KMS-11 (cell line): ENCODE data around the gene SCPEP1.

ENCODE experiments used
- H2AFZ ChIP-seq: fragments of 200-600 bp; sonication (generic); 2 replicates; pipeline ENCODE4 v1.6.1; 2016; ENCODE audit warnings: antibody characterized with exemption, mixed run types, low read depth
- H3K27ac ChIP-seq: fragments of 200-600 bp; sonication (generic); 2 replicates; pipeline ENCODE4 v1.6.1; 2016; ENCODE audit warnings: mild to moderate bottlenecking, mixed run types
- H3K27me3 ChIP-seq: fragments of 200-600 bp; sonication (generic); 2 replicates; pipeline ENCODE4 v1.6.1; 2017; ENCODE audit warnings: mild to moderate bottlenecking, low read depth, mixed run types, moderate library complexity; ENCODE audit not compliant: insufficient read depth
- H3K36me3 ChIP-seq: fragments of 200-600 bp; sonication (generic); 2 replicates; pipeline ENCODE4 v1.6.1; 2017; ENCODE audit warnings: mild to moderate bottlenecking, mixed run types; ENCODE audit not compliant: insufficient read depth
- H3K4me1 ChIP-seq: fragments of 200-600 bp; sonication (generic); 2 replicates; pipeline ENCODE4 v1.6.1; 2016; ENCODE audit warnings: mild to moderate bottlenecking, low read depth, mixed run types; ENCODE audit not compliant: poor library complexity, severe bottlenecking
- H3K4me2 ChIP-seq: fragments of 200-600 bp; sonication (generic); 2 replicates; pipeline ENCODE4 v1.7.0; 2016; ENCODE audit warnings: mild to moderate bottlenecking, mixed run types
- H3K4me3 ChIP-seq: fragments of 200-600 bp; sonication (generic); IDR thresholded peaks from 2 replicates; pipeline ENCODE4 v1.6.1; 2017; ENCODE audit warnings: low read depth, low read length, mixed read lengths; ENCODE audit not compliant: insufficient read depth
- H3K79me2 ChIP-seq: fragments of 200-600 bp; sonication (generic); 2 replicates; pipeline ENCODE4 v1.6.1; 2016; ENCODE audit warnings: low read depth, mixed run types; ENCODE audit not compliant: insufficient read depth
- H3K9ac ChIP-seq: fragments of 200-600 bp; sonication (generic); 2 replicates; pipeline ENCODE4 v1.6.1; 2016; ENCODE audit warnings: mild to moderate bottlenecking, mixed run types
- H4K20me1 ChIP-seq: fragments of 200-600 bp; sonication (generic); 2 replicates; pipeline ENCODE4 v1.6.1; 2016; ENCODE audit warnings: mild to moderate bottlenecking, mixed run types; ENCODE audit not compliant: insufficient read depth
- CTCF ChIP-seq: fragments of 200-600 bp; sonication (generic); conservative IDR thresholded peaks from 2 replicates; pipeline ENCODE4 v1.6.1; 2017; ENCODE audit warnings: low read depth, mild to moderate bottlenecking, antibody characterized with exemption, low read length, moderate library complexity, mixed read lengths

SCPEP1 gene

GRCh38 chr17:56982312-56982711 lies 4.4 kb downstream of the SCPEP1 start:
- no peak overlapping the region for H3K4me3 ChIP-seq
- no peak overlapping the region for H3K4me2 ChIP-seq
- no peak overlapping the region for H2AFZ ChIP-seq
- peaks cover 5% of the 10 kb centered on the region; the same call in 1 of the 2 replicates for H3K79me2 ChIP-seq
- H3K27ac ChIP-seq = no peak overlapping the region
- no peak overlapping the region for H3K9ac ChIP-seq
- H4K20me1 ChIP-seq = no peaks in the 10 kb centered on the region
- no peak for TF ChIP-seq CTCF
- no peaks in the 10 kb centered on the region for H3K27me3 ChIP-seq
- no peaks in the 10 kb centered on the region for H3K36me3 ChIP-seq
- peaks cover 14% of the 10 kb centered on the region for H3K4me1 ChIP-seq

DNA sequence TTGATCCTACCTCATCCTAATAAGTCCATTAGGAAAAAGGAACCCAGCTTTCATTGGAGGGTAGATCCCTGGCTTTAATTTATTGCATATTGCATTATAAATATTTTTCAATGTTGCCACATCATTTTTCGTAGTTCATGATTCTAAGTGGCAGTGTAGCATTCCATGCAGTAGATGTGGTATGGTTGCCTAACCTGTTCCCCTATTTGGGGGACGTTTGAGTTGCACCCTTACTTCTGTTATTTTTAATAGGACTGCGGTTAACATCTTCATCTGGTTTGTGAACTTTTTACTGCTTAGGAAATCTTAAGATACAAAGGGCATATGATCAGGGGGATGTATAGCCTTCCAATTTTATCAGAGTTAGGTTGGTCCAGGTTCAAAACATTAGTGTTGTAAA lies 5.4 kb downstream of the SCPEP1 start:
- no peak overlapping the region for H3K27ac ChIP-seq
- H3K79me2 ChIP-seq = peaks cover 5% of the 10 kb centered on the region; the same call in 1 of the 2 replicates
- H3K27me3 ChIP-seq = no peaks in the 10 kb centered on the region
- no peak overlapping the region for H3K4me3 ChIP-seq
- H3K4me2 ChIP-seq = no peak overlapping the region
- no peaks in the 10 kb centered on the region for H3K36me3 ChIP-seq
- no peak overlapping the region for H2AFZ ChIP-seq
- H3K4me1 ChIP-seq = peaks cover 12% of the 10 kb centered on the region
- no peaks in the 10 kb centered on the region for H4K20me1 ChIP-seq
- no peak for TF ChIP-seq CTCF
- H3K9ac ChIP-seq = no peak overlapping the region

DNA sequence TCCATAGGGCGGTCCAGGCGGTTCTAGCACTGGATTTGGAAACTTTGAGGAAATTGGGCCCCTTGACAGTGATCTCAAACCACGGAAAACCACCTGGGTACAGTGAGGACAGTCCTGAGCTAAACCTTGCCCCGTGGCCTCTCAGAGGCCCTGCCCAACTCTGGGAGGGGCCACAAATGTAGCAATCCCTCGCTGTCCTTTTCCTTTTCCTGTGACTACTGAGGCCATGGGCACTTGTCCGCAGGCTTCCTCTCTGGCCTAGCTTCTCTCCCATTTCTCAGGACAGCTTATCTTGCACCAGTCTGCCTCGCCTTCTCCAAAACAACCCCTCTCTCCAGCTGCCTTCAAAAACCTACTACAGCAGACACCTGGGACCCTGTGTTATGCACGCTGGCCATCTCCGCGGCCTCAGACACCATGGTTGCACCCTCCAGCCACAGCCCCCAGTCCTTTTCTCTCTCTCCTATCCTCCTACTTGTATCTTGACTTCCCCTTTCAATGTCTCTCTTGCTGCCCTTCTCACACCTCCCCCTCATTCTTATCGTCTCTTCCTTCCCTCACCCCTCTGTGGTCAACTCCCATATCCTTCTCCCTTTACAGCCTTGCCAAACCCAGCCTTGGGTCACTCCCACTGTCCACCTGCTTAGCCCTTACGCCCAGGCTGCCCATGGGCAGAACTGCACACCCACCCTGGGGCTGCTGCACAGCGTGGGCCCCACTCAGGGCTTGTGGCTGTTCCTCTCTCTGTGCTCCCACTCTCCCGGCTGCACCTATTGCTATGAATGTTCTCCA lies 7.6 kb downstream of the SCPEP1 start:
- Histone ChIP-seq H4K20me1 (no peaks in the 10 kb centered on the region), H3K4me3 (no peak overlapping the region), H3K4me2 (no peak overlapping the region), H3K9ac (no peak overlapping the region), H3K79me2 (no peaks in the 10 kb centered on the region), H3K36me3 (no peaks in the 10 kb centered on the region), H3K4me1 (no peaks in the 10 kb centered on the region), H3K27ac (no peak overlapping the region), H3K27me3 (no peaks in the 10 kb centered on the region), H2AFZ (no peak overlapping the region)
- TF ChIP-seq CTCF = no peak

DNA sequence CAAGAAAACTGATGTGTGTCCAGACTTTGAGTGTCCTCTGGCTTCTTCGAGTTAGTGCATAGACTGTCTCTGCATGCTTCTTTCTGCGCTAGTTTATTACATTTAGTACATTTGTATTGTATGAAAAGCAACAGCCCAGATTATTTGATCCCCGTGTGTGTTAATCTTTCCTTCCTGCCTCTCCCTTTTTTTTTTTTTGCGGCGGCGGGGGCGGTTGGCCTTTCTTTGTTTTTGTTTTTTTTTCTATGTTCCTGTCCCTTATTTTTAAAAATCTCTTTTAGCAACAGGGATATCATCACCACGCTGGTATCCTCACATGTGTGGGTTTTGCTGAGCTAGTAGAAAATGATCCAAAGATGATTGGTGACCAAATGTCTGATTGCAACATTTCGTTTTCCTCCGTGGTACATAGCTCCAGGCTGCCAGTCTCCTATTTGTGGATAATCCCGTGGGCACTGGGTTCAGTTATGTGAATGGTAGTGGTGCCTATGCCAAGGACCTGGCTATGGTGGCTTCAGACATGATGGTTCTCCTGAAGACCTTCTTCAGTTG lies 9.4 kb downstream of the SCPEP1 start:
- no peaks in the 10 kb centered on the region for H4K20me1 ChIP-seq
- no peaks in the 10 kb centered on the region for H3K36me3 ChIP-seq
- H3K4me3 ChIP-seq = no peak overlapping the region
- no peaks in the 10 kb centered on the region for H3K4me1 ChIP-seq
- no peak overlapping the region for H2AFZ ChIP-seq
- no peak overlapping the region for H3K4me2 ChIP-seq
- no peaks in the 10 kb centered on the region for H3K27me3 ChIP-seq
- H3K27ac ChIP-seq = no peak overlapping the region
- no peak overlapping the region for H3K9ac ChIP-seq
- H3K79me2 ChIP-seq = no peaks in the 10 kb centered on the region
- TF ChIP-seq CTCF = no peak
